ENCODE measurements around the gene DDAH1.
"Not testable (repeated sequence)": the region's sequence is repeated elsewhere in the genome, so short reads cannot be mapped to it uniquely, and the experiment has no call there.

The DDAH1 gene

DNA sequence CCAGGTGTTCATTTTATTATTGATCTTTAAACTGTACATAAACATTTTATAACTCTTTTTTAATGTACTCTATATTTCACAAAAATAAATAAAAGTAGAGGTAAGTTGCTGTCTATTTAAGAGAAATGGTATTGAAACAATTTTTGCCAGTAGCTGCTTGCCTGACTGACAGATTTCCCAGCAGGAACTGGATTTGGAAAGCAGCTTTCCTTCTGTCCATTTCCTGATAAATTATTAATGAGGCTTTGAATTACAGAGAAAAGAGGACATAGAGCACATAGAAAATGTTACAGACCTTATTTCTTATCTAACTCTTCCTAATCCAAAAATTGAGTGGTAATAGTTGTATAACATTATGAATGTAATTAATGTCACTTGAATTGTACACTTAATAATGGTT is 108.8 kb downstream of the DDAH1 start:
- no peak for DNase-seq (ENCODE audit: low read depth)
- in situ Hi-C loops (cut with HindIII; ENCODE audit: low sequenced_read_pairs) = no loop called here
- no peak overlapping the region for H3K4me3 ChIP-seq (ENCODE audit: low read depth, low read length)
- TF ChIP-seq, protein P1, sequence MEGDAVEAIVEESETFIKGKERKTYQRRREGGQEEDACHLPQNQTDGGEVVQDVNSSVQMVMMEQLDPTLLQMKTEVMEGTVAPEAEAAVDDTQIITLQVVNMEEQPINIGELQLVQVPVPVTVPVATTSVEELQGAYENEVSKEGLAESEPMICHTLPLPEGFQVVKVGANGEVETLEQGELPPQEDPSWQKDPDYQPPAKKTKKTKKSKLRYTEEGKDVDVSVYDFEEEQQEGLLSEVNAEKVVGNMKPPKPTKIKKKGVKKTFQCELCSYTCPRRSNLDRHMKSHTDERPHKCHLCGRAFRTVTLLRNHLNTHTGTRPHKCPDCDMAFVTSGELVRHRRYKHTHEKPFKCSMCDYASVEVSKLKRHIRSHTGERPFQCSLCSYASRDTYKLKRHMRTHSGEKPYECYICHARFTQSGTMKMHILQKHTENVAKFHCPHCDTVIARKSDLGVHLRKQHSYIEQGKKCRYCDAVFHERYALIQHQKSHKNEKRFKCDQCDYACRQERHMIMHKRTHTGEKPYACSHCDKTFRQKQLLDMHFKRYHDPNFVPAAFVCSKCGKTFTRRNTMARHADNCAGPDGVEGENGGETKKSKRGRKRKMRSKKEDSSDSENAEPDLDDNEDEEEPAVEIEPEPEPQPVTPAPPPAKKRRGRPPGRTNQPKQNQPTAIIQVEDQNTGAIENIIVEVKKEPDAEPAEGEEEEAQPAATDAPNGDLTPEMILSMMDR (IDR thresholded peaks at IDR 0.05; ENCODE audit: low read depth, low read length, missing control alignments) = no peak

DNA sequence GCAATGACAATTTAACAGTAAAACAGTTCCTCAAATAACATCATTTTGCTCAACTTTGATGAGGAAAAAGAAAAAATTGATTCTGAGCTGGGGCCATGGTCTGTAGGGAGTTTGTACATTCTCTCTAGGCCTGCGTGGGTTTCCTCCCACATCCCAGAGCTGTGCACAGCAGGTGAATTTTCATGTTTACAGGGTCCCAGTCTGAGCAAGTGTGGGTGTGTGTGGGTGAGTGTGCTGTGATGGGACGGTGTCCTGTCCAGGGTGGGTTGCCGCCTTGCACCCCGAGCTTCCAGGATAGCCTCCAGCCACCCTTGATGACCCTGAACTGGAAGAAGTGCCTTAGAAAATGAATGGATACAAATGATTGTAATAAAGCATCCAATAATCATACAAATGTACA is 112.9 kb downstream of the DDAH1 start:
- in situ Hi-C loops (cut with HindIII; ENCODE audit: low sequenced_read_pairs) = no loop called here
- no peak overlapping the region for H3K4me3 ChIP-seq (ENCODE audit: low read depth, low read length)
- no peak for DNase-seq (ENCODE audit: low read depth)
- TF ChIP-seq, protein P1 (IDR thresholded peaks at IDR 0.05; ENCODE audit: low read depth, low read length, missing control alignments) = no peak

GRCh38 chr1:85351202-85351828 is 113.6 kb downstream of the DDAH1 start:
- in situ Hi-C loops (cut with HindIII; ENCODE audit: low sequenced_read_pairs) = no loop called here
- no peak for DNase-seq (ENCODE audit: low read depth)
- TF ChIP-seq, protein P1 (IDR thresholded peaks at IDR 0.05; ENCODE audit: low read depth, low read length, missing control alignments) = no peak
- H3K4me3 ChIP-seq (ENCODE audit: low read depth, low read length) = no peak overlapping the region

GRCh38 chr1:85349224-85349623 is 115.7 kb downstream of the DDAH1 start:
- TF ChIP-seq, protein P1 (IDR thresholded peaks at IDR 0.05; ENCODE audit: low read depth, low read length, missing control alignments) = no peak
- DNase-seq (ENCODE audit: low read depth) = no peak
- no peak overlapping the region for H3K4me3 ChIP-seq (ENCODE audit: low read depth, low read length)
- in situ Hi-C loops (cut with HindIII; ENCODE audit: low sequenced_read_pairs) = no loop called here

GRCh38 chr1:85347908-85348307 is 117.1 kb downstream of the DDAH1 start:
- no peak for DNase-seq (ENCODE audit: low read depth)
- in situ Hi-C loops (cut with HindIII; ENCODE audit: low sequenced_read_pairs) = no loop called here

GRCh38 chr1:85347275-85347674 is 117.7 kb downstream of the DDAH1 start:
- H3K4me3 ChIP-seq (ENCODE audit: low read depth, low read length); in situ Hi-C loops (cut with HindIII; ENCODE audit: low sequenced_read_pairs); DNase-seq (ENCODE audit: low read depth): not testable (repeated sequence)

More at GRCh38 chr1:85347908-85348307, 117.1 kb downstream of the DDAH1 start:
- TF ChIP-seq, protein P1 (IDR thresholded peaks at IDR 0.05; ENCODE audit: low read depth, low read length, missing control alignments) = no peak
- no peak overlapping the region for H3K4me3 ChIP-seq (ENCODE audit: low read depth, low read length)

- H3K4me3 ChIP-seq (ENCODE audit: low read depth, low read length) = no peak overlapping the region
- no peak for DNase-seq (ENCODE audit: low read depth)
- in situ Hi-C loops (cut with HindIII; ENCODE audit: low sequenced_read_pairs) = no loop called here
- TF ChIP-seq, protein P1 (IDR thresholded peaks at IDR 0.05; ENCODE audit: low read depth, low read length, missing control alignments) = peak; percentile 68
Observed at GRCh38 chr1:85344256-85344694, 120.7 kb downstream of the DDAH1 start.

Measured in astrocyte of the cerebellum (primary cell).